Fibroblast of skin of left biceps (primary cell): ENCODE results near the gene SLC25A26.
"Not testable (repeated sequence)": the region's sequence is repeated elsewhere in the genome, so short reads cannot be mapped to it uniquely, and the experiment has no call there.

Experiments used
- DNase-seq, 2 experiments: peaks; one replicate each; pipeline ENCODE4 v3.0.0-alpha.2; 2013; ENCODE audit warnings: low read depth in 2 of 2

Gene SLC25A26

DNA sequence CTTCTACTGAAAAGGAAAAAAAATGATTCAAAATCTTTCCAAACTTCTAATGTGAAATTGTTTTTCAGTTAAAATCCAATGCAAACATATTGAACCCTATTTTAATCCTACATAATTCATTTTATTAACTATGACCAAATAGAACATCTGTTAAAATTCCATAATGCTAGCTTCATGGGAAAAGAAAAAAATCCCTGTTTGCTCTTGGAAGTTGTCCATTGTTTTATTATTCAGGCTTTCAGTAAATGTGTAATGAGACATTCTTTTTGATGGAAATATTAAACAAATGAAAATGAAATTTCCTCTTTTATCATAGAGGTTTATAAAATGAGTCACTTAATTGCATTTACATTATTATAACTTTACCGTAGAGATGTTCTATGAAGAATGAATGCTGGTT lies 49.5 kb downstream of the SLC25A26 start:
- no peak for DNase-seq

DNA sequence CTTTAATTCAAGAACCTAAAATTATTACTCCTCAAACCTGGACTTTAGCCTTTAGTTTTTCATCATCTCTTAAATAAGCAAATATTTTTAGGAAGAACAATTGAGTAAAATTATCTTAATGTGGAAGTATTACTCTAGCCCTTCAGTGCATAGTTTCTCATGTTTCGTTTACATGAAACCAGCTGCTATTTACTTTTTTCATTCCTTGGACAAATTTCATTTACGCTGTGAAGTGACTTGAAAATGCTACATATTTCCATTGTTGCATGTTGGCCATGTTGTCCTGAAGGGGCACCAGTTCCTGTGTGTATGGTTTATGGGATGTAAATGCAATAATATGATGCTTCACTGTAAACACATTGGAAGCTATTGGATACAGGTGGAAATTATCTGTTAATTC lies 49.9 kb downstream of the SLC25A26 start:
- DNase-seq = no peak

DNA sequence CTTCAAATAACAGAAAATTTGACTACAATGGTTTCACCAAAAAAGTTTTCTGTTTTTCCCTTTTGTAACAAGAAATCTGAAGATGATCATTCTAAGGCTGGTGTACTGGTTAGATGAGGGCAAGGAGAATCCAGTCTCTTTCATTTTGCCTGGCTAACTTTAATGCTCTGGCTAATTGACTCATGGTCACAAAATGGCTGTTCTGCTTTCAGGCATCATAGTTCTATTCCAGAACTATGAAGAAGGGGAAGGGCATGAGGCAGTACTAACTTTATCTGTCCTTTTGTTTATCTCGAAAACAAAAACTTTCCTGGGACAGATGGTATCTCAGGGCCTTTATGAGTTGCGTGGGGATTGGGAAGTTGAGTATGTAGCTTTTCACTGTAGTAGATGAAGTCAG lies 50.4 kb downstream of the SLC25A26 start:
- DNase-seq = no peak

DNA sequence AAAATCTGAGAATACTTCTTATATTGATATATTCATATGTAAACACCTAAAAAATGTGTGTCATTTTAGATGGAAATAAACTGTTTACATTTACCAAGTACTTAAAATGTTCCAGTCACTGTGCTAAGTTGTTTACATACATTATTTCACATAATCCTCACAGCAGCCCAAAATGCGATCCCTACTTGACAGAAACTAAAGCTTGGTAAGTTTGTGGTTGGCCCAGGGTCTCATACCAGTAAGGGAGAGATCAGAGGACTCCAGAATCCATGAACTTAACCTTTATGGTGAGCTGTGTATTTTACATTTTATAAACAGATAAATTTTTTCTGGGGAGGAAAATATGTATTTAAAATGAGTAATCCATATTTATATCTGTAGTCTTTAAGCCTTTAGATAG lies 51.2 kb downstream of the SLC25A26 start:
- no peak for DNase-seq

DNA sequence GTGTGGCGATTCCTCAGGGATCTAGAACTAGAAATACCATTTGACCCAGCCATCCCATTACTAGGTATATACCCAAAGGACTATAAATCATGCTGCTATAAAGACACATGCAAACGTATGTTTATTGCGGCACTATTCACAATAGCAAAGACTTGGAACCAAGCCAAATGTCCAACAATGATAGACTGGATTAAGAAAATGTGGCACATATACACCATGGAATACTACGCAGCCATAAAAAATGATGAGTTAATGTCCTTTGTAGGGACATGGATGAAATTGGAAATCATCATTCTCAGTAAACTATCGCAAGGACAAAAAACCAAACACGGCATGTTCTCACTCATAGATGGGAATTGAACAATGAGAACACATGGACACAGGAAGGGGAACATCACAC lies 54.0 kb downstream of the SLC25A26 start:
- not testable (repeated sequence) for DNase-seq

DNA sequence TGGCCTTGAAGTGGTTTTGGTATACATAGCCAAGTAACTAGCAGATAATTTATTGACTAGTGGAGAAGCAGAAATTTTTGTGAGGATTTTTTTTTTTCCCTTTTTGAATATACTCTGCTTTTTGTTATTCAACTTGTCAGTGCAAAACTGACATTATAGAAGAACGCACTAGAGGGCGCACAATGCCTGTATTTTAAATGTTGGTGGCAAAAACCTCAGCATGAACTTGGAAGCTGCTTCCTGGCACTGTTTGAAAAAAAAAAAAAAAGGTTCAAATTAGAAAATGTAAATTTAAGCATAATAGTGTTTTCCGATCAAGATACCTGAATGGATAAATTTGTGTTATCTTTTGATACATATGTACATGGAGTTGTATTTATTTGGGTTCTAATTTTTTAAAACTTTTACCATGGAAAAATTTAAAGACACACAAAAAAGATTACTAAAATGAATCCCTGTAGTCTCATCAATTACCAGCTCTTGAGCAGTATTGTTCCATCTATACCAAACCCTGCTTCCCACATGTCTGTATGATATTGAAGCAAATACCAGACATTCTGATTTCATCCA lies 56.0 kb downstream of the SLC25A26 start:
- no peak for DNase-seq

DNA sequence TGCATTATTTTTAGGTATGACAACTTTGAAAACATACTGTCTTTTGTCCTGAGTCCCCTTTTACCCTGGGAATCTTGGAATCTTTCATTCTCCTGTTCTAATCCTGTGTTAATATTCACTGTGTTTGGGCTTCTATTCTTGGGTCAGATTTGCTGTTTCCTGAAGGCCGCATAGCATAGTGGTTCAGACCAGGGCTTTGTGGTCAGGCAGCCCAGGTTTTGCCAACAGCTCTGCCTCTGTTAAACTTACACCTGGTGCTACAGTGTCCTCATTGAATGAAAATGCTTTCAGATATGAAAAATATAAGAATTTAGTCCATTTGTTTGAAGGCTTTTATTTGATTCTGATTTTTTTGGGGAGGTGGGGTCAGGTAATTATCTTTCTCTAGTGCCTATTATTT lies 58.4 kb downstream of the SLC25A26 start:
- no peak for DNase-seq

DNA sequence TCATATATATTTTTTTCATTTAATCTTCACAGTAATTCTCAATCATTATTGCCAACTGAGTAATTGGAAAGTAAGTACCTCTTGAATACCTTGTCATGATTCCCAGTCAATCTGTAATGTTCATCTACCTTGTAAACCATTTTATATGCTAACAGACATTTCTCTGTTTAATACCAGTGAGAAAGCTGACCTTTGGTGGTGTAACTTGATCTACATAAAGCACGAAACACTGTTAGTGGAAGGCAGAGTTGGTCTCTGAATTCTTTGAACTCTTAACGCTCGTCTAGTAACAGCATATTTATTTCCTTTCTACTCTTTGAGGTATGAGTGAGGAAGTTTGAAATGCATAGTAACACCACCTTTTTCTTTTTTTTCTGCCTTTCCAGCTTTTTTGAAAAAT lies 59.5 kb downstream of the SLC25A26 start:
- DNase-seq = no peak

DNA sequence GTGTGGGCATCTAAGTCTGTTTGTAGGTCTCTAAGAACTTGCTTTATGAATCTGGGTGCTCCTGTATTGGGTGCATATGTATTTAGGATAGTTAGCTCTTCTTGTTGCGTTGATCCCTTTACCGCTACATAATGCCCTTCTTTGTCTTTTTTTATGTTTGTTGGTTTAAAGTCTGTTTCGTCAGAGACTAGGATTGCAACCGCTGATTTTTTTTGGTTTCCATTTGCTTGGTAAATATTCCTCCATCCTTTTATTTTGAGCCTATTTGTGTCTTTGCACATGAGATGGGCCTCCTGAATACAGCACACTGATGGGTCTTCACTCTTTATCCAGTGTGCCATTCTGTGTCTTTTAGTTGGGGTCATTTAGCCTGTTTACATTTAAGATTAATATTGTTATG lies 71.1 kb downstream of the SLC25A26 start:
- not testable (repeated sequence) for DNase-seq

DNA sequence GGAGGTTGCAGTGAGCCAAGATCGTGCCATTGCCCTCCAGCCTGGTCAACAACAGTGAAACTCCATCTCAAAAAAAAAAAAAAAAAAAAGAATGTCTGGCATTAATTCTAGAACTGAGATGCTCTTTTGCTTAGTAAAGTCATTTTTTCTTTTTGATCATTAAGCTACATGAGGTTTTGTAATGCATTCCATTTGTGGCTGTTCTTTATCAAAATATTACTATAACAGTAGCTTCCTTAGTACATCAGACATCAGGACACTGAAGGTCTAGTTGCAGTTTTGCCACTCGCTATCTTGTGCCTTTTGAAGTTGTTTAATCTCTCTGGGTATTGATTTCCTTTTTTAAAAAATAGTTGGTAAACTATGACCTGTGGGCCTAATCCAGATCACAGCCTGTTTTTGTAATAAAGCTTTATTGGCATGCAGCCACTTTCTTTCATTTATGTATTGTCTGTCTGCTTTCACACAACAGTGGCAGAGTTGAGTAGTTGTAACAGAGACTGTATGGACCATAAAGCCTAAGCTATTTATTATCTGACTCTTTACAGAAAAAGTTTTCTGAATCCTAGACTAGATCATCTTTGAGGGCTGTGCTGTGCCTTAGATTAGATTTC lies 76.6 kb downstream of the SLC25A26 start:
- DNase-seq = peak in 1 of 2 experiments; percentile 32

DNA sequence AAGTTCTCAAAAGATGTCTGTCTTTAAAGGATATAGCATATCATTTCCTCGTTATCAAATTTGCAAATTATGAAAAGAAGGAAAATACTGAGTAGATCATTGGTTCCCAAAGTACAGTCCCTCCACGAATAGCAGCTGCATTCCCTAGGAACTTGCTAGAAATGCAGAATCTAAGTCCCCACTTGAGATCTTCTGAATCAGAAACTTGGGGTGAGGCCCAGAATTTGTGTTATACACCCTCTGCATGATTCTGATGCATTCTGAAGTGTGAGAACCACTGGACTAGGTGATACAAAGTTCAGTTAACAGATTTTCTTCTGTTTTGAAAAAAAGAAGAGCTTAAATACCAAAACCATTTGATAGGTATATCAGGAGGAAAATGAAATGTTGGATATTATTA lies 77.1 kb downstream of the SLC25A26 start:
- DNase-seq = peak; percentile 24 to 37

DNA sequence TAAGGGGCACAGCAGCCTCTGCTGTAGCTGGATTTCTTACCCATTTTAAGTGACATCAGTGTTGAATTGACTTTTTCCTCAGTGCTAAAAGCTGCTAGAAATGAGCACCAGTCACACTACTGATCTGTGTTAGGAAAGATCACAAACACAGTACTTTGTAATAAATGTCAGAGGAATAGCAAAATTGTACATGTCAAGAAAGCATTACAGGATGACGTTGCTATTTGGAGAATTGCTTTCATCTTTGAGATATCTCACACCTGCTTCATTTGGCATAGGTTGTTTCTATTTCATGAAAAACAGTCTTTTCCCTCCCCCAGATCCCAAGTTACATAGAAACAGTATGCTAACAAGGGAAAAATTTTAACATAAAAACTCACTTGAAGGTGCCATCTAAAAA lies 77.8 kb downstream of the SLC25A26 start:
- DNase-seq = no peak

DNA sequence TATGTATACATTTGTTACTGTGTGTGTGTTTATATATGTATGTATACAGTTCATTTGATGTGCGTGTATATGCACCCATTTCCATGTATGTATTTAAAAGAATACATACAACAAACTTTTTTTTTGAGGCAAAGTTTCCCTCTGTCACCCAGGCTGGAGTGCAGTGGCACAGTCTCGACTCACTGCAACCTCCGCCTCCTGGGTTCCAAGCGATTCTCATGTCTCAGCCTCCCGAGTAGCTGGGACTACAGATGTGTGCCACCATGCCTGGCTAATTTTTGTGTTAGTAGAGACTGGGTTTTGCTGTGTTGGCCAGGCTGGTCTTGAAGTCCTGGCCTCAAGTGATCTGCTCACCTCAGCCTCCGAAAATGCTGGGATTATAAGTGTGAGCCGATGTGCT lies 78.3 kb downstream of the SLC25A26 start:
- not testable (repeated sequence) for DNase-seq

DNA sequence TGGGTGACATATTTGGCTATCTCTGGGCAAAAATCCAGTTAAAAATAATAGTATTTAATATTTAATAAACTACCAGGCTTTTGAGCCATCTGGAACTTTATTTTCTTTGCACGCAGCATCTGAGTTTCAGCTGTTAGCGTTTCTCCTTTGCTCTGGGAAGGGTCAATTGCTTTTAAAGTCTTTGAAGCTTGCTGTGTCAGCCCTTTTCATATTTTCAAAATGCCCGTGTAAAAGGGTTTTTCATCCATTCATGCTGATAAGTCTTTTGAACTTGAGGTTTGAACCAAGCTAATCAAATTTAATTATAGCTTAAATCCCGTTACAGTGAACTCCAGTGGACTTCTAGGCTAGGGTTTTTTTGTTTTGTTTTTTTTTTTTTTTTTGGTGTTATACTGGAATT lies 79.1 kb downstream of the SLC25A26 start:
- DNase-seq = no peak

DNA sequence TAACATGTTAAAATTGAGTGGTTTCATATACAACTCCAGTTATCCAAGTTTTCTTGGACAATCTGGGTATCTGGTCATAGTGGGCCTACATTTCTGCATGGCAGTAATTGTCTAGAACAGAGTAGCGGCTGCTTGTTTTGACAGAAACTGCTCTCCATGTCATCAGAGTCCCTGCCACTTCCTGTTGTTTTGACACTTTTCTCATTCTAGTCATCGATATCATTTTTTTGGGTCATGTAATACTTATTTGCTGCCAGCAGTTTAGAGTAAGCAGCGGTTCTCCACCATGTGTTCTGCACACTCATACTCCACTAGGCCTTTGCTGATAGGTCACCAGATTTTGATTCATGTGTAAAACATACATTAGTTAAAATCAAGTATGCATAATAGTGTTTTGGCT lies 81.5 kb downstream of the SLC25A26 start:
- no peak for DNase-seq

DNA sequence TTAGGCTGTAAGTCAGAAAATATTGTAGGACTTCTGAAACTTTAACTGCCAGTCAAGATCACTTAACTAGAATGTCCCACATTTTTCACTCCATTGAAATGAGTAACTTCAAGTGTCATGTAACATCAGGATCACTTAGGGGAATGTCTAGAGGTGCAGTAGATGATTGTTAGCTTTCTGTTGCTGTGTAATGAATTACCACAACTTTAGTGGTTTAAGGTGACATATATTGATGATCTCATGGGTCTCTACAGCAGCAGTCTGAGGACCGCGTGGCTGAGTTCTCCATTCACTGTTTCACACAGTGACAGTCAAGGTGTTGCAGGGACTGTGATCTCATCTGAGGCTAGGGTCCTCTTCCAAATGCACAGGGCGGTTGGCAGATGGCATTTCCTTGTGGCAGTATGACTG lies 82.7 kb downstream of the SLC25A26 start:
- no peak for DNase-seq

DNA sequence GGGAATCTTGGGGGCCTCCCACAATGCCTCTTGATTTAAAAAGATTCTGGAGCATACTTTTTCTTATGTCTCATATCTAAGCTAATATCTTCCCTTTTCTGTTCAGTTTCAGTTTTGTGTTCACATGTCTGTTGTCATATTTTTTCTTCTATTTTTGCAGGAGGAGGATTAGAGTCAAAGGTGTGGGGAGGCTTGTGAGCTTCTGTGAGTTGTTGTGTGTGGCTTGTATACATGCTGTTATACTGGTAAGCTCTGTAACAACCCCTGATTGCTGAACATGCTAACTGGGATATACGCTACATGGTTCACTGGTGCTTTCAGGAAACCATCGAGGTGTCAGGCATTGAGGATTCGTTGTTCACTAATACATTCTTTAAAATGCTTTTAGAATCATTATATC lies 83.5 kb downstream of the SLC25A26 start:
- no peak for DNase-seq

DNA sequence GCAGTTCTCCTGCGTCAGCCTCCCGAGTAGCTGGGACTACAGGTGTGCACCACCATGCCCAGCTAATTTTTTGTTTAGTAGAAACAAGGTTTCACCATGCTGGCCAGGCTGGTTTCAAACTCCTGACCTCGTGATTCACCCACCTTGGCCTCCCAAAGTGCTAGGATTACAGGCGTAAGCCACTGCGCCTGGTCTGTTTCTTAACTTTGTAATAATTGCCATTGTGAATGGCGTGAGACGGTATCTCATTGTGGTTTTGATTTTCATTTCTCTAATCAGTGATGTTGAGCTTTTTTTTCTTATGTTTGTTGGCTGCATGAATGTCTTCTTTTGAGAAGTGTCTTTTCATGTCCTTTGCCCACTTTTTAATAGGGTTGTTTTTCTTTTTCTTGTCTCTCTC lies 85.3 kb downstream of the SLC25A26 start:
- not testable (repeated sequence) for DNase-seq

DNA sequence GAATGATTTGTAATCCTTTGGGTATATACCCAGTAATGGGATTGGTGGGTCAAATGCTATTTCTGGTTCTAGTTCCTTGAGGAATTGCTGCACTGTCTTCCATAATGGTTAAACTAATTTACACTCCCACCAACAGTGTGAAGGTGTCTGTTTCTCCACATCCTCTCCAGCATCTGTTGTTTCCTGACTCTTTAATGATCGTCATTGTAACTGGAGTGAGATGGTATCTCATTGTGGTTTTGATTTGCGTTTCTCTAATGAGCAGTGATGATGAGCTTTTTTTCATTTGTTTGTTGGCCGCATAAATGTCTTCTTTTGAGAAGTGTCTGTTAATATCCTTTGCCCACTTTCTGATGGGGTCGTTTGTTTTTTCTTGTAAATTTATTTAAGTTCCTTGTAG lies 86.2 kb downstream of the SLC25A26 start:
- DNase-seq = not testable (repeated sequence)

DNA sequence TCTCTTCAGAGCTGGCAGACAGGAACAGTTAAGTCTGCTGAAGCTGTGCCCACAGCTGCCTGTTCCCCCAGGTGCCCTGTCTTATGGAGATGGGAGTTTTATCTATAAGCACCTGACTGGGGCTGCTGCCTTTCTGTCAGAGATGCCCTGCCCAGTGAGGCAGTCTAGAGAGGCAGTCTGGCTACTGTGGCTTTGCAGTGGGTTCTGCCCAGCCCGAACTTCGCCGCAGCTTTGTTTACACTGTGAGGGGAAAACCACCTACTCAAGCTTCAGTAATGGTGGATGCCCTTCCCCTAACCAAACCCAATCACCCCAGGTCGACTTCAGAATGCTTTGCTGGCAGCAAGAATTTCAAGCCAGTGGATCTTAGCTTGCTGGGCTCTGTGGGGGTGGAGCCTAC lies 91.2 kb downstream of the SLC25A26 start:
- no peak for DNase-seq

DNA sequence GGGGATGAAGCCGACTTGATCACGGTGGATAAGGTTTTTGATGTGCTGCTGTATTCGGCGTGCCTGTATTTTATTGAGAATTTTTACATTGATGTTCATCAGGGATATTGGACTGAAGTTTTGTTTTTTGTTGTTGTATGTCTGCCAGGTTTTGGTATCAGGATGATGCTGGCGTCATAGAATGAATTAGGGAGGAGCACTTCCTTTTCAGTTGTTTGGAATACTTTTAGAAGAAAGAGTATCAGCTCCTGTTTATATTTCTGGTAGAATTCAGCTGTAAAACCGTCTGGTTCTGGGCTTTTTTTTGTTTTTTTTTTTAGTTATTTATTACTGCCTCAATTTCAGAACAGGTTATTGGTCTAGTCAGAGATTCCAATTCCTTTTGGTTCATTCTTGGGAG lies 93.7 kb downstream of the SLC25A26 start:
- no peak for DNase-seq

DNA sequence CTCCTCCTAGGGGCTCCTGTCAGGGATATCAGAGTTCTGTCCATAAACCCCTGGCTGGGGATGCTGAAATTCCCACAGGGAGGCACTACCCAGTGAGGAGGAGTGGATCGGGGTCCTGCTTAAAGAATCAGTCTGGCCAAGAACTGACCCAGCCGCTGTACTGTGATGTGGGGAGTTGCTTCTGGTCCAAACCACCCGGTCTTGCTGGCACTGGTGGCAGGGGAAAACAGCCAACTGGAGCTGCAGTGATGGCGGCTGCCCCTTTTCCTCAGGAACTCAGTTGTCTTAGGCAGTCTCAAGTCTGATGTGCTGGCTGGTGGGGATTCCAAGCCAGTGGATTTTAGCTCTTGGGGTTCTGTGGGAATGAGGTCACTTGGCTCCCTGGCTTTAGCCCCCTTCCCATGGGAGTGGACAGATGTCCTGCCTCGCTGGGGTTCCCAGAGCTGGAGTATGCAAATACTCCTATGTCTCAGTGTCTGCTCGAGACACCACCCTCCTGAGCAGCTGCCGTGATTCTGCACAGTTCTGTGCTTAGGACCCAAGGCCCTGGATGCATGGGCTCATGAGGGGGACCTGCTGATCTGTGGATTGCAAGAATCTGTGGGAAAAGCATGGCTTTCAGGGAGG lies 97.1 kb downstream of the SLC25A26 start:
- no peak for DNase-seq

DNA sequence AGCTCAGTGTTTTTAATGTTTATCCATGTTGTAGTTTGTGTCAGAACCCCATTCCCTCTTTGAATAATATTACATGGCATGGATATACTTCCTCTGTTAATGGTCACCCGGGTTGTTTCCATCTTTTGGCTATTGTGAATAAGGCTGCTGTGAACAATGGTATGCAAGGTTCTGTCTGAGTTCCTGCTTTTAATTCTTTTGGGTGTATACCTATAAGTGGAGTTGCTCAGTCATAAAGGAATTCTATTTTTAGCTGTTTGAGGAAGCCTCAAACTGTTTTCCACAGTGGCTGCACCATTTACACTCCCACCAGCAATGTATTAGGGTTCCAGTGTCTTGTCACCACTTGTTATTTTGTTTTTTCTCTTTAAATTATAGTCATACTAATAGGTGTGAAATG lies 99.6 kb downstream of the SLC25A26 start:
- no peak for DNase-seq

DNA sequence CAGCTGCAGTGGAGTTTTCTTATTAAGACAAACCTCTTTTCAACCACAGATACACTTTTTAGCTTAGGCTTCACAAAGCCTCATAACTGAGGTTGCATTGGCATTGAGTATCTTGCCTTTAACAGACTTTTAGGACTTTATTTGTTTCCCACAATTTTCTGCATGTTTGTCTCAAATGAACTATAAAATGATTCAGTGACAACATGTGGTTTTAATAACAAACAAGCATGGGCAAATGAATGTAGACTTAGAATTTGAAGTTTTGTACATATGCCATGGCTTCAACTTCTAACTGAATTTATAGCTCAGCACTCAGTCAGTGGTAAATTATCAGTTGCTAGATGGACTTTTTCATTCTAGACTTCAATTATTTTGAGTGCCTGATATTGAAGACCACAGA lies 101.6 kb downstream of the SLC25A26 start:
- DNase-seq = no peak
